Subcutaneous abdominal adipose tissue (tissue), 5 donors: ENCODE data around the gene ASPDH.
A peak's percentile ranks its signal among the peaks of the same experiment; 100 is the strongest.

Experiments used
- H3K27ac ChIP-seq: one replicate; pipeline ENCODE4 v1.7.0; 2013; ENCODE audit warnings: low read depth, mild to moderate bottlenecking, inconsistent platforms, low read length, moderate library complexity
- H3K27me3 ChIP-seq, 5 donors: one replicate each; pipeline ENCODE4 v1.7.0; 2013; ENCODE audit warnings: low read length in 5 of 5, inconsistent platforms in 1 of 5; ENCODE audit not compliant: control insufficient read depth in 5 of 5, insufficient read depth in 4 of 5
- H3K36me3 ChIP-seq, 5 donors: one replicate each; pipeline ENCODE4 v1.7.0; 2013; ENCODE audit warnings: low read length in 5 of 5; ENCODE audit not compliant: control insufficient read depth in 5 of 5, insufficient read depth in 5 of 5
- H3K4me1 ChIP-seq, 5 donors: one replicate each; pipeline ENCODE4 v1.7.0; 2013; ENCODE audit warnings: low read length in 5 of 5, mild to moderate bottlenecking in 3 of 5, moderate library complexity in 1 of 5; ENCODE audit not compliant: control insufficient read depth in 5 of 5, insufficient read depth in 5 of 5
- H3K4me3 ChIP-seq, 5 donors: one replicate each; pipeline ENCODE4 v1.7.0; 2013; ENCODE audit warnings: low read length in 5 of 5, low read depth in 1 of 5
- H3K9ac ChIP-seq, 5 donors: one replicate each; pipeline ENCODE4 v1.7.0; 2013; ENCODE audit warnings: low read length in 5 of 5, mild to moderate bottlenecking in 4 of 5, moderate library complexity in 3 of 5
- H3K9me3 ChIP-seq, 5 donors: one replicate each; pipeline ENCODE4 v1.7.0; 2013; ENCODE audit warnings: low read length in 5 of 5; ENCODE audit not compliant: control insufficient read depth in 5 of 5
- donor health status: healthy.
- donor health status: healthy.
- donor health status: healthy.
- donor health status: healthy.
- donor health status: healthy.

ASPDH gene

GRCh38 chr19:50513746-50514345, at the start of gene ASPDH:
Gene ASPDH, minus strand, starts transcription at chr19:50513913. Its CDS starts 90 bp downstream, at chr19:50513823.
- peaks cover 0 to 9% (median 0%) of the 10 kb centered on the region in 5 donors for H3K27me3 ChIP-seq
- H3K4me1 ChIP-seq: peaks cover 5 to 19% (median 12%) of the 10 kb centered on the region in 5 donors
- H3K9me3 ChIP-seq: no peaks in the 10 kb centered on the region
- no peak within 1 kb of the TSS for H3K9ac ChIP-seq
- H3K36me3 ChIP-seq: no peaks in the 10 kb centered on the region
- no peak within 1 kb of the TSS for H3K4me3 ChIP-seq
- H3K27ac ChIP-seq: no peak within 1 kb of the TSS

DNA sequence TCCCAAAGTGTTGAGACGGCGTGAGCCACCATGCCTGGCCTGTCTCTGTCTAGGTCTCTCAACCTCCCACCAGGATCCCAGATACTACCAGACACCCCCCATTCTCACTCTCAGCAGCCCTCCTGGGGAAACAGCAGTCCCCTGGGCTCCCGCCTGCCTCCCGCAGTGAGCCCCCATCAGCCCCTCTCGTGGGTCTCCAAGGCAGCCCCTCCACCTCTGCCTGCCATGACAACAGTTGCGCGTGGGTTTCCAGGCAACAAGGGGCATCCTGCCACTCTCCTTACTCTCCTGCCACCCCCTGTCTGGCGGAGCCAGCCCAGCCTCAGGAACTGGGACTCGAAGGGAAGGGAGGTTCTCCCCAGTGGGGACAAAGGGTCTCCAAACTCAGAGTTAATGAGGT, 49.3 kb upstream of the ASPDH start:
- H3K27me3 ChIP-seq: peaks cover 29 to 53% (median 49%) of the 10 kb centered on the region in 5 donors
- no peaks in the 10 kb centered on the region for H3K4me1 ChIP-seq
- H3K9ac ChIP-seq: no peak overlapping the region
- no peaks in the 10 kb centered on the region for H3K36me3 ChIP-seq
- H3K4me3 ChIP-seq: no peak overlapping the region
- no peak overlapping the region for H3K27ac ChIP-seq
- no peaks in the 10 kb centered on the region for H3K9me3 ChIP-seq

DNA sequence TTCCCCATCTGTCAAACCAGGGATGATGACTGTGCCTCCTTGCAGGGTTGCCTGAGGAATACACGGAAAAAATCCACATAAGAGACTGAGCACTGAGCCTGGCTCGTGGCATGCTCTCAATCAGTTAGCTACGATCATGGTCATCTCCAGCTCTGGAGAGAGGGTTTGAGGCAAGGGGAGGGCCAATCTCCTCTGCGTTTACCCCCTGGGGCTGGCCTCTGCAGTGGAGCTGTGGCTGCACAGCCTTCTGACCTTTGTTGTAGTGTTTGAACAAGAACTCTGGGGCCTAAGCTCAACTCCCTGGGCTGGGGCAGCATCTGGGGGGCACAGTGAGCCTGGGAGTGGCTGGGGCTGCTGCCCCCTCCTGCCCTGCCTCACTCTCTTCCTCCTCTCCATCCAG, 48.6 kb upstream of the ASPDH start:
- H3K27ac ChIP-seq: no peak overlapping the region
- no peaks in the 10 kb centered on the region for H3K36me3 ChIP-seq
- H3K4me3 ChIP-seq: no peak overlapping the region
- H3K4me1 ChIP-seq: no peaks in the 10 kb centered on the region
- peaks cover 29 to 54% (median 50%) of the 10 kb centered on the region in 5 donors for H3K27me3 ChIP-seq
- no peaks in the 10 kb centered on the region for H3K9me3 ChIP-seq
- no peak overlapping the region for H3K9ac ChIP-seq

- H3K27me3 ChIP-seq: peaks cover 37 to 55% (median 50%) of the 10 kb centered on the region in 5 donors
- H3K4me1 ChIP-seq: peaks cover 0 to 14% (median 11%) of the 10 kb centered on the region in 5 donors
Observed at GRCh38 chr19:50559636-50560035, 45.9 kb upstream of the ASPDH start.

DNA sequence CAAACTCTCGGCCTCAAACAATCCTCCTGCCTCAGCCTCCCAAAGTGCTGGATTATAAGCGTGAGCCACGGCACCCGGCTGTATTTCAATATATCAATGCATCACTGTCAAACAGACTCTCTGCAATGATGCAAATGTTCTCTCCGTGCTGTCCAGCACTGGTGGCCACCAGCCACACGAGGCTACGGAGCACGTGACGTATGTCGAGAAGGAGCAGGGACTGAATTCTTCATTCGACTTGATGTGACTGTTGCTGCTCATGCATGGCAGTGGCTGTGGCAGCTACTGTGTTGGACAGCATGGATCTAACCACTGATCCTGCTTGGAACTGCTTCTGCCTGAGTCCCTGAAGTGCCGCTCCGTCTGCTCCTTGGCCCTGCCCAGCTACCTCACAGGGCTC, 44.7 kb upstream of the ASPDH start:
- no peak overlapping the region for H3K4me3 ChIP-seq
- peaks cover 34 to 53% (median 48%) of the 10 kb centered on the region in 5 donors for H3K27me3 ChIP-seq
- no peaks in the 10 kb centered on the region for H3K36me3 ChIP-seq
- H3K4me1 ChIP-seq: peaks cover 0 to 14% (median 11%) of the 10 kb centered on the region in 5 donors
- no peaks in the 10 kb centered on the region for H3K9me3 ChIP-seq
- no peak overlapping the region for H3K9ac ChIP-seq
- H3K27ac ChIP-seq: no peak overlapping the region

More at GRCh38 chr19:50559636-50560035, 45.9 kb upstream of the ASPDH start:
- Histone ChIP-seq H3K36me3 (no peaks in the 10 kb centered on the region), H3K9me3 (no peaks in the 10 kb centered on the region), H3K9ac (no peak overlapping the region), H3K4me3 (no peak overlapping the region), H3K27ac (no peak overlapping the region)

GRCh38 chr19:50558039-50558438, 44.3 kb upstream of the ASPDH start:
- H3K4me1 ChIP-seq: peaks cover 0 to 14% (median 11%) of the 10 kb centered on the region in 5 donors
- no peaks in the 10 kb centered on the region for H3K36me3 ChIP-seq
- H3K4me3 ChIP-seq: no peak overlapping the region
- H3K27me3 ChIP-seq: peaks cover 33 to 53% (median 47%) of the 10 kb centered on the region in 5 donors
- H3K9me3 ChIP-seq: no peaks in the 10 kb centered on the region
- H3K9ac ChIP-seq: no peak overlapping the region
- H3K27ac ChIP-seq: no peak overlapping the region

DNA sequence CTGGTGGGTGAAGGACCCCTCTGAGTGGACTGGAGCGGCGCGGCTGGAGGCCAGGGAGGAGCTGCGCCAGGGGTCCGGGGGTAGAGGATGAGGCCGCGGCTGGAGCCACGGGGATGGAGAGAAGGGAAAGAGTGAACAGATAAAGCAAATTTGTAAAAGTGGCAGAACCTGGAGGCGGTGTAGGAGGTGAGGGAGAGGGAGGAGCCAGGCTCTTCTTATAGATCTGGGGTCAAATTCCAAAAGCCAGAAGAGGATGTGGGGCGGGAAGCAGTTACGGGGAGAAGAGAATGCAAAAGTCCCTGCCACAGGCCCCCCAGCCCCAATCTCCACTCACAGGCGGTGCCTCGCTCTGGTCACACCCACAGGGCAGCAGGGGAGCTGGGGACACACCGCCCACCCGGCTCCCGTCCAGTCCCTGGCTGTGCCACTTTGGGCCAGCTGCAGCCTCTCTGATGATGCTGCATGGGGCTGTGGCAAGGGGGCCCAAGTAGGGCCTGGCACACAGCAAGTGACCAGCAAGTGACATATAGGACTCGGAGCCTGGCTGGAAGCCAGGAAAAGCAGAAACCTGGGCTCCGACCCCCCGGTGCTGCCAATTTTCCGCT, 43.4 kb upstream of the ASPDH start:
- peaks cover 0 to 14% (median 11%) of the 10 kb centered on the region in 5 donors for H3K4me1 ChIP-seq
- H3K9ac ChIP-seq: no peak overlapping the region
- no peak overlapping the region for H3K27ac ChIP-seq
- H3K9me3 ChIP-seq: no peaks in the 10 kb centered on the region
- H3K36me3 ChIP-seq: no peaks in the 10 kb centered on the region
- H3K27me3 ChIP-seq: peaks cover 40 to 58% (median 51%) of the 10 kb centered on the region in 5 donors
- no peak overlapping the region for H3K4me3 ChIP-seq

DNA sequence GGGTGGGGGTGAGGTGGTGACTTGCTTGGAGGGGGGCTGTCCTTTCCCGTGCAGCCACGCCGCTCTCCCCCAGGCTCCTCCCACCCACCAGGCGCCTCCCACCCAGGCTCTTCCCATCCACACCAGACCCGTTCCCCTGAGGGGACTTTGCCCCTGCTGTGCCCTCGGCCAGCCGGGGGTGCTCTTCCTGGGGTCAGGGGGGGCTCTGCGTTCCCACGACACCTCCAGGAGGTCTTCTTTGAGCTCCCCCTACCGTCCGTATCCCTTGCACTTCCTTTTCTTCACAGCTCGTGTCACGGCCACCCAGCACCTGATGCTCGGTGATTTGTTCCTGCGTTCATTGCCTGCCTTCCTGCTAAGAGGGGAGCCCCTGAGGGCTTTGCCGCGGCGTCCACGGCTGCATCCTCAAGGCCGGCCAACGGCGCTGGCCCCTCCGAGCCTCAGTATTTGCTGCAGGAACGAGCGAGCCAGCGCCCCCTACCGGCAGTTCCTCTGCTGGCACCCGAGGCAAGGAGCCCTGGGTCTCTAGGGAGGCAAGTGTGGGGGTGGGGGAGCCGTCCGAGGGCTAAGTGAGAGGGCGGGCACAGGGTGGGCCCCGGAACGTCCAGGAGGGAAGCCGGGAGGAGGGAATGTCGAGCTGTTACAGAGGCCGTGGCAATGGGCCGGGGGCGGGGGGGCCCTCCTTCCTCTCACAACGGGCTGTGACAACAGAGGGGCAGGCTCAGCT, 42.7 kb upstream of the ASPDH start:
- Histone ChIP-seq H3K27me3 (peaks cover 44 to 62% (median 57%) of the 10 kb centered on the region in 5 donors), H3K27ac (no peak overlapping the region), H3K4me3 (peak overlapping the region in 4 of 5 donors; percentile 32 to 63 (median 56))

GRCh38 chr19:50555450-50556281, 42.0 kb upstream of the ASPDH start:
- H3K36me3 ChIP-seq: no peaks in the 10 kb centered on the region
- H3K4me3 ChIP-seq: peak overlapping the region in 2 of 5 donors; percentile 55 to 63
- H3K9me3 ChIP-seq: no peaks in the 10 kb centered on the region
- H3K4me1 ChIP-seq: peaks cover 0 to 14% (median 11%) of the 10 kb centered on the region in 5 donors
- H3K27ac ChIP-seq: no peak overlapping the region
- no peak overlapping the region for H3K9ac ChIP-seq
- H3K27me3 ChIP-seq: peaks cover 44 to 62% (median 60%) of the 10 kb centered on the region in 5 donors

More for the DNA sequence above, 42.7 kb upstream of the ASPDH start:
- no peaks in the 10 kb centered on the region for H3K9me3 ChIP-seq
- H3K4me1 ChIP-seq: peaks cover 0 to 14% (median 11%) of the 10 kb centered on the region in 5 donors
- no peak overlapping the region for H3K9ac ChIP-seq
- no peaks in the 10 kb centered on the region for H3K36me3 ChIP-seq
